GM21526 (cell line): ENCODE data around the gene IVNS1ABP.

Source experiments
- ATAC-seq: cut with Tn5 transposase; IDR thresholded peaks from one replicate; pipeline ENCODE4 v1.9.1; 2021; ENCODE audit warnings: moderate library complexity; ENCODE audit not compliant: unreplicated experiment, low FRiP score

IVNS1ABP gene

GRCh38 chr1:185297982-185298381, 19.1 kb downstream of the IVNS1ABP start:
- no peak for ATAC-seq

GRCh38 chr1:185295091-185295490, 22.0 kb downstream of the IVNS1ABP start:
- ATAC-seq = no peak

DNA sequence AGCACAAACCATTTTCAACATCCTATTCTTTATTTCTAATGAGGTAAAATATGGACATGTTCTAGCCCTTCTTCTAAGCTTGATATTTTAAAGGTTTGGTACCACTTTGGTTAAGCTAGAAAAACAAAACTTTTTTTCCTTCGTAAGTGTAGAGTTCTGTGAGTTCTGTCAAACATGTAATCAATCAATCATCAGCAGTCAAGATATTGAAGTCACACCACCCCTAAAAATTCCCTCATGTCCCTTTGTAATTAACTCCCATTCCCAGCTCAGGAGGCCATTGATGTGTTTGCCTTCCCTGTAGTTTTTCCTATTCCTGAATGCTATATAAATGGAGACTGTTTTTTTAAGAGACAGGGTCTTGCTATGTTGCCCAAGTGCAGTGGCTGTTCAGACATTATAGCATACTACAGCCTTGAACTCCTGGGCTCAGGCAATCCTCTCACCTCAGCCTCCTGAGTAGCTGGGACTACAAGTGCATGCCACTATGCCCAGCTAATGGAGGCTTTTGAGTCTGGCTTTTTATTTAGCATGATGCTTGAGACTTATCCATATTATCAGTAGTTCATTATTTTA, 23.0 kb downstream of the IVNS1ABP start:
- no peak for ATAC-seq

DNA sequence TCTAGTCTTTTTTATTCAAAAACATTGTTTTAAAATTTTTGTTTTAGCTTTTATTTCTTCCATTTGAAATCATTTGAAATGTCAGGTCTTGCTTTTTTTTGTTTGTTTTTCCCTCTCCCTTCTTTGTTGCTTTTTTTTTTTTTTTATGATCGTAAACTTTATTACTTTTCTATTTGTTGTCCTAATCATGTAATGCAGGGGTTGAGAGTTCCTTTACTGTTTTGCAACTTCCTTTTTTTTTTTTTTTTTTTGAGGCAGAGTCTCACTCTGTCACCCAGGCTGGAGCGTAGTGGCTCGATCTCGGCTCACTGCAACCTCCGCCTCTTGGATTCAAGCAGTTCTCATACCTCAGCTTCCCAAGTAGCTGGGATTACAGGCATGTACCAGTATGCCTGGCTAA, 24.8 kb downstream of the IVNS1ABP start:
- no peak for ATAC-seq

GRCh38 chr1:185291652-185292051, 25.4 kb downstream of the IVNS1ABP start:
- no peak for ATAC-seq

- ATAC-seq = peak; percentile 58
Observed at GRCh38 chr1:185291159-185291558, 25.9 kb downstream of the IVNS1ABP start.

DNA sequence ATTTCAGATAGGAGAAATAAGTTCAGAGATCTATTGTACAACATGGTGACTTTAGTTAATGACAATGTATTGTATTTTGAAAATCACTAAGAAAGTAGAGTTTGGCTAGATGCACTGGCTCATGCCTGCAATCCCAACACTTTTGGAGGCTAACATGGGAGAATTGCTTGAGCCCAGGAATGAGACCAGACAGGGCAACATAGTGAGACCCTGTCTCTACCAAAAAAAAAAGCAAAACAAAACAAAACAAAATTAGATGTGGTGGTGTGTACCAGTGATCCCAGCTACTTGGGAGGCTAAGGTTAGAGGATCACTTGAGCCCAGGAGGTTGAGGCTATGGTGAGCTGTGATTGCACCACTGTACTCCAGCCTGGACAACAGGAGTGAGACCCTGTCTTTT, 27.2 kb downstream of the IVNS1ABP start:
- no peak for ATAC-seq

DNA sequence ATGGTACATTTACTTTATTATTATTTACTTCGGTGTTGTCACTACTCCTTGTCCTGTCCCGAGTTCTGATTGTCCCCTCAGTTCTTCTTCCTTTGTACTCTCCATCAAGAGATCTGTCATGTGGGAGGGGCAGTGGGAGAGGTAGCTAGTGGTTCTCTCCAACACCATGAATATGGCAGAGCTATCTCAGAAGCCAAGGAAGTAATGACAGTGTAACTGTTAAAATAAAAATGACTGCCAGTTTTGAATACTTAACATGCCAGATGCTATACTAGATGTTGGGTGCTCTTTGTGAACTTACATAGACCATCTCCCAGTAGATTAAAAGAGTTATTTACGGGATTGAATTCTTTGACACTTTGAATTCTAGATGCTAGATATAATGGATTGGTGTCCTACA, 28.6 kb downstream of the IVNS1ABP start:
- no peak for ATAC-seq

DNA sequence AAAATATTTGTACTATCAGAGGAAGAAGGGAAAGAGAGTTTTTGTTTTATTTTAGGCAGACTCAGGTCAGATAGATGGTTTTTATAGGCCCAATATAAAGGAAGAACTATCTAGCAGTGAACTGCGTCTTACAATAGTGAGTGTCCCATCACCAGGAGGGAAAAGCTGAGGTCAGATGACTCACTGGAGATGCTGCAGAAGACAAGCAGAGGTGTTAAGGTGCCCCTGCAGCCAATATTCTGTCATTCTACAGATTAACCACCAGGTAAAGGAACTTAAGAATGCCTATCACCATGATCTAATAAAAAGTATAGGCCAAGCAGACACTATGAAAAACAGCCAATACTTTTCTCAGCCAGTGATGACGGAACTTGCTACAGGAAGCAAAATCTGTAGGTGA, 29.6 kb downstream of the IVNS1ABP start:
- ATAC-seq = no peak

DNA sequence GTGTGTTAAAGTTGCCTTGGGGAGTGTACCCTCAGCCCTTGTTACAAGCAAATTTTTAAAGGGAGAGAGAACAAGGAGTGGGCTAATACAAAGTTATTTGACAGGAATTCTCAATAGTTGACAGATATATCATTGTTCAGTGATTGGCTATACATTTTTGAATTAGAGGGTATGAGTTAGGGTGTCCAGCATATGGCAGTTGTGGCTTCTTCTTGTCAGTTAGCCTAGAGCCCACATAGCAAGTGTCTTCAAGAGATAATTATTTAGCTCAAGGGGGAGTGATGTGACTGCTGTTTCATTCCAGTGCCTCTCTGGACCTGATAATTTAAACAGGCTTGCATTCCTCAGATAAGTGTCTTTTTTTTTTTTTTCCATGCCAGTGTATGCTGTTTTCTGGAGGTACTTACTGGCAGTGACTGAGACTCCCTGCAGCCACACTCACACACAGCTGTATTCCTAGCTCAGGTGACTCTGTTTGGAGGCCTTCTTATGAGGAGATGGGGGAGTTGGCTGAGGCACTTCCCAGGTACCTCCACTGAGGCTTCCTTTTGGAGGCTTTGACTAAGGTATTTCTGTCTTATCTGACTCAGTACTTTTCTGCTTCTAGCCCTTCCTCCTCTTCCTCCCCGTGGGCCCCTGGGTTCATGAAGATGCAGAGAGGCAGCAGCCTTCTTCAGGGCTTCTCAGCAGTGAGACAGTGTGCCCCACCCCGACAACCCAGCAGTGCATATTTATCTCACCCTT, 32.3 kb downstream of the IVNS1ABP start:
- ATAC-seq = no peak

DNA sequence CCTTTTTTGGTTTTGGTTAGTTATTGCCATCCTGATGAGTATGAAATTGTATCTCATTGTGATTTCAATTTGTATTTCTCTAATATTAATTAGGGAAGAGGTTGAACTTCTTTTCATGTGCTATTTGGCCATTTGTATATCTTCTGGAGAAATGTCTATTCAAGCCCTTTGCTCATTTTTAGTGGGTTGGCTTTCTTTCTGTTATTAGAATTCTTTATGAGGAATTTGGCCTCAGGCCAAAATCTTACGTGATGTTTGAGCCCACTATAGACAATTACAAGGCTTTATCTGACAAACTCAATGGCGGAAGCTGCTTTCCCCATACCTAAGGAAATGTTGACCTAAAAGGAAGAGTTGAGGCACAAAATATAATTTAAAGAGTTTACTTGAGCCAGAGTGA, 32.9 kb downstream of the IVNS1ABP start:
- no peak for ATAC-seq

- ATAC-seq = no peak
Observed at GRCh38 chr1:185281245-185281644, 35.8 kb downstream of the IVNS1ABP start.

GRCh38 chr1:185280589-185280988, 36.5 kb downstream of the IVNS1ABP start:
- no peak for ATAC-seq

DNA sequence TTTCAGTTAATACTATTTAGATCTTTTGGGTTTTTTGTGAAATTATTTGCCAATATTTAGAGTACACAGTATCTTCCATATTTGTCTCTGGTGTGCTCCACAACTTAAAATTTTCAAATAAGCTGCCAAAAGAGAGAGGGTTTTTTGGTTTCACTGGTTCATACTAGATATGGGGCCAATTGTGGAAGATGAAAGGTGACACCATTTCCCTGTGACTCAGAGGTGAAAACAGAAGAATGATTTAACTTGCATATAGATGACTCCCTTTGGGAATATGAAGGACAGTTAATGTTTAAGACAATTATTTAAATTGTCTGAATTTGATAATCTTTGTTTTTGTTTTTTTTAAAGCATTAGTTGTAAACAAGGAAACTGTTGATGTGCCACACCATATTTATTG, 37.5 kb downstream of the IVNS1ABP start:
- no peak for ATAC-seq

- no peak for ATAC-seq
Observed at GRCh38 chr1:185271921-185272320, 45.1 kb downstream of the IVNS1ABP start.

DNA sequence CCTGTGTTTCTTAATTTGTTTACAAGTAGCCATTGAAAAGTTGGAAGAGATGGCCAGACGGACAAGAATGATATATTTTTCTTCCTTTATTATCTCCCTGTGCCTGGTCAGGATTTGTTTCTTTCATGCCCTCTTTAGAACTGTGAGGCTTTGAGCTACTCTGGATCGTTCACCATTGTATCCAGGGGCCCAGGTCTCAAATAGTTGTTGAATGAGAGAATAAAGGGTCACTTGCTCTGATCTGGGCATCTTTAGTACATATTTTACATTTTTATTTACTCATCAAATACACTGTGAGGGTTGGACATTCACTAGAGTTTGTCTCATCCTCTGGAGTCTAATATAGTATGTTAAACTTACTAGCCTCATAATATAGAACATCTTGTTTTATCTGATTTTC, 48.7 kb downstream of the IVNS1ABP start:
- ATAC-seq = no peak

DNA sequence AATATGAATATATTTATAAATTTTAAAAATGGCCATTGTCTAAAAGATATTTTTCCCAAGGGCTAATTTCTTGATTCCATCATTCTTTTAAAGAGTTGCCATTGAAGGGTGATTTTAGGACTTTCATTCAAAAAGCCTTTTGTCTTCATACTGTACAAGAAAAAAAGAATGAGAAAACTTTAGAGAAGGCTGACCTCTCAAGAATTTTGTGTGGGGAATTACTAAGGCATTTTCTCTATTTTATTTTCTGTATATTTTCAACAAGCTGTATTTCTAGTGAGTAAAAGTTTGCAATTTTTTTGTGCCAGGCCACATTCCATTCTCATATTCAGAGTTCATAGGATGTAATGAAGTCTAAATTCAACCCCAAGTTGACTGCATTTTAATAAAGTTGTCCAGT, 49.3 kb downstream of the IVNS1ABP start:
- ATAC-seq = no peak

DNA sequence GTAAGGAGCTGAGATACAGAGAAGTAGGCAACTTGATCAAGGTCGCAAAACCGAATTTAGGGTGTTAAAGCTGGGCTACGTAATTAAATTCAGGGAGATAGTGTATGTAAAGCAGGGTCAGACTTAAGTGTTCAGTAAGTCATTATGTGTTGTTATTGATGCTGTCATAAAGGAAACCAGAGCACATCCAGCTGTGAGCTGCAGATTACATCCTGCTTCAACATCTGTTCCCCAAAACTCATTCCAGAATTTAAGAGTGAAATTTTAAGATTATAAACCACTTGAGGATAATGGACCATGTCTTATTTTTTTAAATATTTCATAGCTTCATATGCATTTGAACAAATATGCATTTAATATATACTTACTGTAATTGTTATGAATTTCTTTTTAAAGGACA, 49.7 kb downstream of the IVNS1ABP start:
- no peak for ATAC-seq

DNA sequence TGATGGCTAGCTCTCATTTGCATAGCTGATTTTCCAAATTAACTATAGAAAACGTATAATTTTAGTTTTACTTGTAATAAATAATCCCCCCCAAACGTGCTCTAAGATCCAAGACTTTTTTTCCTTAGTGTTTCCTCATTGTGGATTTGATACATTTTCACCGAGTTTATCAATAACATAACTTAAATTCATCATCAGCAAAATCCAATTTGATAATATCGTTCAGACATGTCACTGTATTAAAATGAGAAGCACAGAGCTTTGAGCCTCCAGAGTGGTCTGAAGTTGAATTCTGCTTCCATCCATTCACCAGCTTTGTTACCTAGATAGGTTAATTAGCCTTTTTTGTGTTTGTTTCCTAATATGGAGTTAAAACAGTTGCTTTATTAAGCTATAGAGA, 51.7 kb downstream of the IVNS1ABP start:
- ATAC-seq = no peak

DNA sequence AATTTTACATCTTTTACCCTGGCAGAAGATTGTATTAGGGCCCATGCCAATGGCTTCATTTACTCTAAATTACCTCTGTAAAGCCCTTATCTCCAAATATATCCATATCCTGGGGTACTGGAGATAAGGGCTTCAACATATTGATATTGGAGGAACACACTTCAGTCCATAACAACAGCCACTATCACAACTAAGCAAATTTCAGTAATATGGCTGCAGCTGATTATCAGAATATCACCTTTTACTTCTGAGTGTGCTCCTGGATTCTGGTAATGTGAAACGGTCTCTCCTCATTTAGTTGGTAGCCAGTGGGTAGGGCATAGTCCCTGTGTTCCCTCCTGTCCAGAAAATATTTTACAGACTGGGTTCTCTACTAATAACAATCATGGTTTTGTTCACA, 53.3 kb downstream of the IVNS1ABP start:
- ATAC-seq = no peak

GRCh38 chr1:185263292-185263691, 53.8 kb downstream of the IVNS1ABP start:
- ATAC-seq = no peak

DNA sequence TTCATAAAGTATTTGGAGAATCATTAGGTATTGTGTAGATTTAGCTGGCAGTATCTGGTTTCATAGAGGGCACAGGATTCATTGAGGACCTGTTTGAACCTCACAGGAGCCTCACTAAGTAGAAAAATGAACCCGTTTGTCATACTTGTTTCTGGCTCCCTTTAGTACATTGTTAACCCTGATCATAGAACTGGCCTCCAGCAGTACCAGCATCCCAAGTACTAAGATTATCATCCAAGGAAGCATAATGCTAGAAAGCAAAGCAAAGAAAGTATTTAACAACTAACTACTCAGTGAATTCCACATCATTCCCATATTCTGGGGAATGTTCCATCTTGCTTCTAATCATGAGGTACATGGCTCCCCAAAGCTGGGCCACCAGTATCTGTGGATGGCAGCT, 54.9 kb downstream of the IVNS1ABP start:
- ATAC-seq = no peak

- no peak for ATAC-seq
Observed at GRCh38 chr1:185260611-185261010, 56.4 kb downstream of the IVNS1ABP start.
